Smooth muscle cell (in vitro differentiated cells): Measurements from ENCODE around the gene STK33. TPM values are rescaled to one million over a fixed set of nuclear protein-coding genes. Genes with fewer than 3 reads are reported as not detected.

Experiments used
- DNase-seq: peaks from one replicate; lab custom pipeline; 2025; ENCODE audit not compliant: unreplicated experiment; lab: John Stamatoyannopoulos, UW
- H2AFZ ChIP-seq: fragments of 200-600 bp; sonication (generic); 2 replicates; pipeline ENCODE4 v1.6.0; 2016; ENCODE audit warnings: antibody characterized with exemption, low read depth, mild to moderate bottlenecking
- H3F3A ChIP-seq: fragments of 200-600 bp; sonication (generic); 2 replicates; pipeline ENCODE4 v1.6.0; 2017; ENCODE audit warnings: antibody characterized with exemption, low read depth
- H3K27ac ChIP-seq: fragments of 200-600 bp; sonication (generic); 2 replicates; pipeline ENCODE4 v1.5.1; 2016; ENCODE audit warnings: low read depth, mild to moderate bottlenecking
- H3K27me3 ChIP-seq: fragments of 200-600 bp; sonication (generic); 2 replicates; pipeline ENCODE4 v1.6.1; 2016; ENCODE audit warnings: low read depth, mild to moderate bottlenecking
- H3K36me3 ChIP-seq: fragments of 200-600 bp; sonication (generic); 2 replicates; pipeline ENCODE4 v1.5.1; 2016; ENCODE audit warnings: low read depth
- H3K4me1 ChIP-seq: fragments of 200-600 bp; sonication (generic); 2 replicates; pipeline ENCODE4 v1.5.1; 2016; ENCODE audit warnings: low read depth
- H3K4me2 ChIP-seq: fragments of 200-600 bp; sonication (generic); 2 replicates; pipeline ENCODE4 v1.6.0; 2016; ENCODE audit warnings: mild to moderate bottlenecking
- H3K4me3 ChIP-seq: fragments of 200-600 bp; sonication (generic); 2 replicates; pipeline ENCODE4 v1.5.1; 2016; ENCODE audit warnings: mild to moderate bottlenecking
- H3K79me2 ChIP-seq: fragments of 200-600 bp; sonication (generic); 2 replicates; pipeline ENCODE4 v1.6.0; 2016; ENCODE audit warnings: low read depth, mild to moderate bottlenecking
- H3K9ac ChIP-seq: fragments of 200-600 bp; sonication (generic); 2 replicates; pipeline ENCODE4 v1.6.0; 2016; ENCODE audit warnings: low read depth
- H3K9me3 ChIP-seq: fragments of 200-600 bp; sonication (generic); replicated peaks from 2 replicates; pipeline ENCODE4 v1.5.1; 2016; ENCODE audit warnings: low read depth
- H4K20me1 ChIP-seq: fragments of 200-600 bp; sonication (generic); 2 replicates; pipeline ENCODE4 v1.6.0; 2016; ENCODE audit warnings: low read depth
- CTCF ChIP-seq: fragments of 200-600 bp; sonication (generic); IDR thresholded peaks from 2 replicates; pipeline ENCODE4 v1.5.1; 2017; ENCODE audit warnings: borderline replicate concordance, mild to moderate bottlenecking, antibody characterized with exemption; ENCODE audit not compliant: insufficient read depth, poor library complexity, severe bottlenecking
- WGBS: methylation state at CpG from one replicate; pipeline ENCODE4 v1.1.7; 2016; ENCODE audit warnings: low lambda C conversion rate; 5-methylcytosine and 5-hydroxymethylcytosine counted together
- polyA plus RNA-seq: library from polyadenylated mRNA; unstranded; fragments of >200 nt; fragmentation: Nextera tagmentation; extraction: Ambion mirVana; gene quantifications from 2 replicates; pipeline ENCODE4 v1.2.1, GENCODE V29; 2016
- total RNA-seq: library from RNA; depleted of rRNA; stranded (reverse); fragments of >200 nt; gene quantifications from 2 replicates; pipeline ENCODE4 v1.2.3, GENCODE V29; 2014

Gene STK33
- total and polyA plus RNA-seq, 2 experiments from 2014 or later = 1.2 to 2.9 TPM

GRCh38 chr11:8523396-8523795, 70.6 kb downstream of the STK33 start:
- H3K4me1 ChIP-seq = no peaks in the 10 kb centered on the region
- H3K9me3 ChIP-seq = no peaks in the 10 kb centered on the region
- no peak overlapping the region for H2AFZ ChIP-seq
- no peak overlapping the region for H3K4me3 ChIP-seq
- no peaks in the 10 kb centered on the region for H3K79me2 ChIP-seq
- no peak overlapping the region for H3K27ac ChIP-seq
- over 99% methylated on average over 11 of the region's 34 CpGs for WGBS
- no peaks in the 10 kb centered on the region for H3K27me3 ChIP-seq
- no peak for DNase-seq
- H4K20me1 ChIP-seq = no peaks in the 10 kb centered on the region
- no peak for TF ChIP-seq CTCF
- no peak overlapping the region for H3K4me2 ChIP-seq
- no peaks in the 10 kb centered on the region for H3F3A ChIP-seq
- H3K9ac ChIP-seq = no peak overlapping the region
- no peaks in the 10 kb centered on the region for H3K36me3 ChIP-seq

GRCh38 chr11:8512547-8512946, 81.5 kb downstream of the STK33 start:
- Histone ChIP-seq H3K27me3 (no peaks in the 10 kb centered on the region), H3K79me2 (no peaks in the 10 kb centered on the region), H3K9ac (no peak overlapping the region), H3K4me1 (no peaks in the 10 kb centered on the region), H3K4me3 (no peak overlapping the region), H3K27ac (no peak overlapping the region), H4K20me1 (no peaks in the 10 kb centered on the region), H3K9me3 (no peaks in the 10 kb centered on the region), H3K36me3 (no peaks in the 10 kb centered on the region), H3F3A (no peaks in the 10 kb centered on the region), H3K4me2 (no peak overlapping the region), H2AFZ (no peak overlapping the region)
- TF ChIP-seq CTCF = no peak
- 96% methylated on average over 2 of the region's 2 CpGs for WGBS
- no peak for DNase-seq

GRCh38 chr11:8503910-8504364, 90.1 kb downstream of the STK33 start:
- H3K27me3 ChIP-seq = no peaks in the 10 kb centered on the region
- H3K9me3 ChIP-seq = no peaks in the 10 kb centered on the region
- DNase-seq = no peak
- H3K4me2 ChIP-seq = no peak overlapping the region
- no peak for TF ChIP-seq CTCF
- no peaks in the 10 kb centered on the region for H3K79me2 ChIP-seq
- no peaks in the 10 kb centered on the region for H4K20me1 ChIP-seq
- no peak overlapping the region for H3K9ac ChIP-seq
- H3K36me3 ChIP-seq = no peaks in the 10 kb centered on the region
- H3K4me3 ChIP-seq = no peak overlapping the region
- H3F3A ChIP-seq = no peaks in the 10 kb centered on the region
- no peak overlapping the region for H2AFZ ChIP-seq
- H3K27ac ChIP-seq = no peak overlapping the region
- no peaks in the 10 kb centered on the region for H3K4me1 ChIP-seq
- 78% methylated on average over 1 of the region's 1 CpG for WGBS

- no peak overlapping the region for H3K9ac ChIP-seq
- WGBS = 79% methylated on average over 2 of the region's 2 CpGs
These were observed 92.2 kb downstream of the STK33 start for GRCh38 chr11:8501836-8502235.

More at GRCh38 chr11:8501836-8502235, 92.2 kb downstream of the STK33 start:
- TF ChIP-seq CTCF = no peak
- Histone ChIP-seq H3F3A (no peaks in the 10 kb centered on the region), H3K27ac (no peak overlapping the region), H3K4me3 (no peak overlapping the region), H3K36me3 (no peaks in the 10 kb centered on the region), H3K4me2 (no peak overlapping the region), H3K4me1 (no peaks in the 10 kb centered on the region), H3K79me2 (no peaks in the 10 kb centered on the region), H2AFZ (no peak overlapping the region), H3K9me3 (no peaks in the 10 kb centered on the region), H3K27me3 (no peaks in the 10 kb centered on the region), H4K20me1 (no peaks in the 10 kb centered on the region)
- DNase-seq = no peak
